SK-N-SH treated with all-trans-retinoic acid at 6 μM for 48 hours (cell line): ENCODE measurements around the gene SEBOX.
A peak's percentile ranks its signal among the peaks of the same experiment; 100 is the strongest.

ENCODE experiments used
- ATAC-seq: fragments of 200-7000 bp; cut with Tn5 transposase; 3 replicates; pipeline ENCODE4 v1.9.1; 2020; ENCODE audit warnings: mild to moderate bottlenecking, moderate library complexity
- ARNTL ChIP-seq: fragments of 450-650 bp; formaldehyde crosslinking; IDR thresholded peaks from 2 replicates; pipeline ENCODE4 v1.5.0; 2020; ENCODE audit warnings: low read depth, mild to moderate bottlenecking, moderate library complexity, borderline replicate concordance
- BACH2 ChIP-seq: fragments of 250-450 bp; sonication (Bioruptor Pico); IDR thresholded peaks from 2 replicates; pipeline ENCODE4 v1.9.0; 2021; ENCODE audit warnings: mild to moderate bottlenecking, borderline replicate concordance
- CREB5 ChIP-seq: fragments of 250-450 bp; sonication (Bioruptor Pico); IDR thresholded peaks from 2 replicates; pipeline ENCODE4 v1.5.1; 2020; ENCODE audit warnings: low read depth, mild to moderate bottlenecking, moderate library complexity
- CSDC2 ChIP-seq: fragments of 250-450 bp; sonication (Bioruptor Pico); IDR thresholded peaks from 2 replicates; pipeline ENCODE4 v1.5.0; 2020; ENCODE audit warnings: mild to moderate bottlenecking, moderate library complexity
- CSRNP3 ChIP-seq: fragments of 250-450 bp; sonication (Bioruptor Pico); IDR thresholded peaks from 2 replicates; pipeline ENCODE4 v1.5.1; 2021; ENCODE audit warnings: mild to moderate bottlenecking, moderate library complexity
- ESRRG ChIP-seq: fragments of 250-450 bp; sonication (Bioruptor Pico); IDR thresholded peaks from 2 replicates; pipeline ENCODE4 v1.6.1; 2021; ENCODE audit warnings: mild to moderate bottlenecking
- GLIS3 ChIP-seq: fragments of 250-450 bp; sonication (Bioruptor Pico); IDR thresholded peaks from 2 replicates; pipeline ENCODE4 v1.5.0; 2020; ENCODE audit warnings: mild to moderate bottlenecking, moderate library complexity
- ISL1 ChIP-seq: fragments of 250-450 bp; sonication (Bioruptor Pico); IDR thresholded peaks from 2 replicates; pipeline ENCODE4 v2.1.2; 2022; ENCODE audit warnings: mild to moderate bottlenecking, moderate library complexity
- OSR1 ChIP-seq: fragments of 250-450 bp; sonication (Bioruptor Pico); IDR thresholded peaks from 2 replicates; pipeline ENCODE4 v1.8.0; 2022; ENCODE audit warnings: moderate library complexity, mild to moderate bottlenecking, inconsistent platforms
- PATZ1 ChIP-seq: fragments of 250-450 bp; sonication (Bioruptor Pico); IDR thresholded peaks from 2 replicates; pipeline ENCODE4 v1.8.0; 2020; ENCODE audit warnings: mild to moderate bottlenecking, moderate library complexity, borderline replicate concordance
- PPARA ChIP-seq: fragments of 250-450 bp; sonication (Bioruptor Pico); IDR thresholded peaks from 2 replicates; pipeline ENCODE4 v1.5.0; 2020; ENCODE audit warnings: mild to moderate bottlenecking, borderline replicate concordance
- SNAI2 ChIP-seq: fragments of 250-450 bp; sonication (Bioruptor Pico); IDR thresholded peaks from 2 replicates; pipeline ENCODE4 v1.5.0; 2020; ENCODE audit warnings: mild to moderate bottlenecking, moderate library complexity
- TCF4 ChIP-seq: fragments of 250-450 bp; sonication (Bioruptor Pico); IDR thresholded peaks from 2 replicates; pipeline ENCODE4 v1.8.0; 2021; ENCODE audit warnings: mild to moderate bottlenecking, moderate library complexity, borderline replicate concordance
- TOX ChIP-seq: fragments of 250-450 bp; sonication (Bioruptor Pico); IDR thresholded peaks from 2 replicates; pipeline ENCODE4 v1.8.0; 2021; ENCODE audit warnings: mild to moderate bottlenecking, moderate library complexity, borderline replicate concordance
- ZC3H10 ChIP-seq: fragments of 250-450 bp; sonication (Bioruptor Pico); IDR thresholded peaks from 2 replicates; pipeline ENCODE4 v1.5.1; 2021; ENCODE audit warnings: mild to moderate bottlenecking, moderate library complexity
- ZFP3 ChIP-seq: fragments of 250-450 bp; sonication (Bioruptor Pico); IDR thresholded peaks from 2 replicates; pipeline ENCODE4 v1.5.0; 2020; ENCODE audit warnings: mild to moderate bottlenecking, moderate library complexity
- ZFP30 ChIP-seq: fragments of 450-650 bp; formaldehyde crosslinking; IDR thresholded peaks from 2 replicates; pipeline ENCODE4 v1.5.0; 2022; ENCODE audit warnings: mild to moderate bottlenecking, moderate library complexity
- ZNF70 ChIP-seq: fragments of 450-650 bp; formaldehyde crosslinking; IDR thresholded peaks from 2 replicates; pipeline ENCODE4 v1.5.0; 2020; ENCODE audit warnings: mild to moderate bottlenecking, moderate library complexity
- ZNF8 ChIP-seq: fragments of 450-650 bp; formaldehyde crosslinking; IDR thresholded peaks from 2 replicates; pipeline ENCODE4 v1.5.0; 2020; ENCODE audit warnings: mild to moderate bottlenecking, moderate library complexity
- TF ChIP-seq, protein P1 (sequence below): fragments of 250-450 bp; sonication (Bioruptor Pico); IDR thresholded peaks from 2 replicates; pipeline ENCODE4 v1.5.0; 2020; ENCODE audit warnings: mild to moderate bottlenecking, moderate library complexity

SEBOX gene

GRCh38 chr17:28317966-28318758 lies 46.8 kb downstream of the SEBOX start:
- TF ChIP-seq, protein P1, sequence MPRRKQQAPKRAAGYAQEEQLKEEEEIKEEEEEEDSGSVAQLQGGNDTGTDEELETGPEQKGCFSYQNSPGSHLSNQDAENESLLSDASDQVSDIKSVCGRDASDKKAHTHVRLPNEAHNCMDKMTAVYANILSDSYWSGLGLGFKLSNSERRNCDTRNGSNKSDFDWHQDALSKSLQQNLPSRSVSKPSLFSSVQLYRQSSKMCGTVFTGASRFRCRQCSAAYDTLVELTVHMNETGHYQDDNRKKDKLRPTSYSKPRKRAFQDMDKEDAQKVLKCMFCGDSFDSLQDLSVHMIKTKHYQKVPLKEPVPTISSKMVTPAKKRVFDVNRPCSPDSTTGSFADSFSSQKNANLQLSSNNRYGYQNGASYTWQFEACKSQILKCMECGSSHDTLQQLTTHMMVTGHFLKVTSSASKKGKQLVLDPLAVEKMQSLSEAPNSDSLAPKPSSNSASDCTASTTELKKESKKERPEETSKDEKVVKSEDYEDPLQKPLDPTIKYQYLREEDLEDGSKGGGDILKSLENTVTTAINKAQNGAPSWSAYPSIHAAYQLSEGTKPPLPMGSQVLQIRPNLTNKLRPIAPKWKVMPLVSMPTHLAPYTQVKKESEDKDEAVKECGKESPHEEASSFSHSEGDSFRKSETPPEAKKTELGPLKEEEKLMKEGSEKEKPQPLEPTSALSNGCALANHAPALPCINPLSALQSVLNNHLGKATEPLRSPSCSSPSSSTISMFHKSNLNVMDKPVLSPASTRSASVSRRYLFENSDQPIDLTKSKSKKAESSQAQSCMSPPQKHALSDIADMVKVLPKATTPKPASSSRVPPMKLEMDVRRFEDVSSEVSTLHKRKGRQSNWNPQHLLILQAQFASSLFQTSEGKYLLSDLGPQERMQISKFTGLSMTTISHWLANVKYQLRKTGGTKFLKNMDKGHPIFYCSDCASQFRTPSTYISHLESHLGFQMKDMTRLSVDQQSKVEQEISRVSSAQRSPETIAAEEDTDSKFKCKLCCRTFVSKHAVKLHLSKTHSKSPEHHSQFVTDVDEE (CRISPR knock-in tag) = no peak
- TF ChIP-seq CSDC2 (CRISPR knock-in tag) = no peak
- TF ChIP-seq GLIS3 = no peak
- no peak for TF ChIP-seq TOX (CRISPR knock-in tag)
- no peak for TF ChIP-seq PPARA (CRISPR knock-in tag)
- TF ChIP-seq PATZ1 = no peak
- no peak for TF ChIP-seq OSR1 (CRISPR knock-in tag)
- TF ChIP-seq ESRRG = no peak
- no peak for TF ChIP-seq ZFP3 (CRISPR knock-in tag)
- TF ChIP-seq BACH2 (CRISPR knock-in tag) = no peak
- TF ChIP-seq ZNF8 = no peak
- ATAC-seq = peak; percentile 9

DNA sequence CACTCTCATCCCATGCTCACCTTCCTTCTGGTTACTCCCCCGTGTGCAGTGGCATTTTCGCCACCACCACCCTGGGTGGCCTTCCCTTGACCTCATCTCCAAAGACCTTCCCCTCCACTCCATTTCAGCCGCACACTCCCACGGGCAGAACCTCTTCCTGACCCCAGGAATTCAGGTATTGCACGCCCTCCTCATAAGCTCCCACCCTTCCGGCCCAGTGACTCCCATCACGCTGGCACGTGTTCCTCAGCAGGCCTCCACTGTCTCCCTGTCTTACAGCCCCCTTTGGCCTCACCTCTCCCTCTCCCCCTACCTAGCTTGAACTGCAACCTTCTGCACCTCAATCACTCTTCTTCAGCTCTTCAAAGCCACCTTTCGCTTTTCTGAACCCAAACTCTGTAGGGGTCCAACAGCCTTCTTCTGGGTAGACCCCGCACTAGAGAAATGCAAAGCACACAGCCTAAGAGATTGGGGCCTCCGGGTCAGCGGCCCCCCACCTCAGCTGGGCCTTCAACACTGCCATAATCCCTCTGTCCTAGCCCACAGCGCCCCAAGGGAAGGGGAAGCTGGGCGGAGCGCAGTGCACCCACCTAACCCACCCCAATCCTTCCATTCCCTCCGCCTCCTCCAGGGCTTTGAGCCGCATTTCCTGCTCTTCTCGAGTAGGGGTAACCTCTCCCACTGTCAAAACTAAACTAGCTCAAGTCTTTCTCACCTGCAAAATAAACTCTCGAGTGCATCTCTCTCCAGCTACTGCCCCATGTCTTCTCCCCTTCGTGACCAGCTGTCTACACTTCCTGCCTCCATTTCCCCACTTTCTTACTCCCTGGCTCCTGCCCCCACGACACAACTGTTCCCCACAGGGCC lies 47.7 kb downstream of the SEBOX start:
- TF ChIP-seq ZNF70 (no peak), CREB5 (CRISPR knock-in tag) (no peak), ESRRG (no peak), OSR1 (CRISPR knock-in tag) (no peak), PPARA (CRISPR knock-in tag) (no peak), SNAI2 (CRISPR knock-in tag) (no peak), TCF4 (CRISPR knock-in tag) (no peak), CSRNP3 (CRISPR knock-in tag) (no peak), ZFP30 (CRISPR knock-in tag) (no peak), PATZ1 (no peak), ISL1 (no peak), ARNTL (CRISPR knock-in tag) (no peak), ZC3H10 (CRISPR knock-in tag) (no peak)
- TF ChIP-seq, protein P1 (CRISPR knock-in tag) = no peak
- no peak for ATAC-seq
